Skeletal muscle satellite cell (primary cell): ENCODE measurements around the gene SLC51B.
"Not testable (repeated sequence)": the region's sequence is repeated elsewhere in the genome, so short reads cannot be mapped to it uniquely, and the experiment has no call there.

ENCODE experiments used
- H3K27me3 ChIP-seq: 2 replicates; pipeline ENCODE4 v1.7.0; 2013; ENCODE audit warnings: low read length; ENCODE audit not compliant: control insufficient read depth, insufficient read depth
- H3K36me3 ChIP-seq: 2 replicates; pipeline ENCODE4 v1.7.0; 2013; ENCODE audit warnings: mild to moderate bottlenecking, control low read depth, low read length; ENCODE audit not compliant: insufficient read depth
- H3K4me1 ChIP-seq: 2 replicates; pipeline ENCODE4 v1.7.0; 2013; ENCODE audit warnings: low read length; ENCODE audit not compliant: control insufficient read depth, insufficient read depth
- H3K4me2 ChIP-seq: 2 replicates; pipeline ENCODE4 v1.7.0; 2013; ENCODE audit warnings: mild to moderate bottlenecking, low read length
- H3K4me3 ChIP-seq: 2 replicates; pipeline ENCODE4 v1.7.0; 2013; ENCODE audit warnings: low read length
- H3K9ac ChIP-seq: 2 replicates; pipeline ENCODE4 v1.7.0; 2013; ENCODE audit warnings: mild to moderate bottlenecking, low read depth, low read length, moderate library complexity
- H3K9me3 ChIP-seq: replicated peaks from 2 replicates; pipeline ENCODE4 v1.7.0; 2013; ENCODE audit warnings: mild to moderate bottlenecking, control low read depth, low read length

Gene SLC51B

GRCh38 chr15:65044218-65044617 is 969 bp upstream of the SLC51B start:
- Histone ChIP-seq H3K4me2 (peak overlapping the region; percentile 48), H3K4me1 (peaks cover 30% of the 10 kb centered on the region)
- not testable (repeated sequence) for H3K36me3 ChIP-seq, H3K9me3 ChIP-seq, H3K9ac ChIP-seq, H3K4me3 ChIP-seq, H3K27me3 ChIP-seq

- Histone ChIP-seq H3K36me3 (no peaks in the 10 kb centered on the region), H3K4me1 (peaks cover 30% of the 10 kb centered on the region), H3K4me3 (no peak overlapping the region), H3K9me3 (no peaks in the 10 kb centered on the region), H3K27me3 (peaks cover 2% of the 10 kb centered on the region), H3K4me2 (no peak overlapping the region), H3K9ac (no peak overlapping the region)
Observed at GRCh38 chr15:65048241-65048640, 3.1 kb downstream of the SLC51B start.

GRCh38 chr15:65049418-65049840 is 4.2 kb downstream of the SLC51B start:
- H3K9me3 ChIP-seq, result no peaks in the 10 kb centered on the region

GRCh38 chr15:65050270-65050669 is 5.1 kb downstream of the SLC51B start:
- H3K36me3 ChIP-seq, result no peaks in the 10 kb centered on the region
- H3K4me1 ChIP-seq, result peaks cover 14% of the 10 kb centered on the region
- no peak overlapping the region for H3K4me2 ChIP-seq
- no peak overlapping the region for H3K9ac ChIP-seq
- no peaks in the 10 kb centered on the region for H3K9me3 ChIP-seq
- no peak overlapping the region for H3K4me3 ChIP-seq
- H3K27me3 ChIP-seq, result peaks cover 2% of the 10 kb centered on the region

More at GRCh38 chr15:65049418-65049840, 4.2 kb downstream of the SLC51B start:
- Histone ChIP-seq H3K9ac (no peak overlapping the region), H3K36me3 (no peaks in the 10 kb centered on the region), H3K4me2 (peak overlapping the region; percentile 82), H3K27me3 (peaks cover 2% of the 10 kb centered on the region), H3K4me1 (peaks cover 22% of the 10 kb centered on the region), H3K4me3 (peak overlapping the region; percentile 66)

GRCh38 chr15:65051266-65051665 is 6.1 kb downstream of the SLC51B start:
- Histone ChIP-seq H3K9ac (no peak overlapping the region), H3K27me3 (peaks cover 8% of the 10 kb centered on the region), H3K4me3 (no peak overlapping the region), H3K36me3 (no peaks in the 10 kb centered on the region), H3K4me1 (peaks cover 13% of the 10 kb centered on the region), H3K4me2 (no peak overlapping the region), H3K9me3 (no peaks in the 10 kb centered on the region)

- Histone ChIP-seq H3K4me2 (no peak overlapping the region), H3K36me3 (no peaks in the 10 kb centered on the region), H3K4me1 (peaks cover 19% of the 10 kb centered on the region), H3K27me3 (peaks cover 8% of the 10 kb centered on the region), H3K9ac (no peak overlapping the region), H3K4me3 (no peak overlapping the region), H3K9me3 (no peaks in the 10 kb centered on the region)
Observed at GRCh38 chr15:65052956-65053355, 7.8 kb downstream of the SLC51B start.

- H3K27me3 ChIP-seq, result peaks cover 15% of the 10 kb centered on the region
- no peak overlapping the region for H3K9ac ChIP-seq
- H3K36me3 ChIP-seq, result no peaks in the 10 kb centered on the region
- H3K4me1 ChIP-seq, result peaks cover 13% of the 10 kb centered on the region
- no peak overlapping the region for H3K4me2 ChIP-seq
- no peaks in the 10 kb centered on the region for H3K9me3 ChIP-seq
- H3K4me3 ChIP-seq, result no peak overlapping the region
Observed at GRCh38 chr15:65054333-65055200, 9.4 kb downstream of the SLC51B start.

- no peak overlapping the region for H3K9ac ChIP-seq
Observed at GRCh38 chr15:65055201-65055870, 10.1 kb downstream of the SLC51B start.

GRCh38 chr15:65056106-65056505 is 10.9 kb downstream of the SLC51B start:
- no peak overlapping the region for H3K9ac ChIP-seq
- H3K4me2 ChIP-seq, result no peak overlapping the region
- H3K36me3 ChIP-seq, result no peaks in the 10 kb centered on the region
- peaks cover 8% of the 10 kb centered on the region for H3K4me1 ChIP-seq
- H3K4me3 ChIP-seq, result no peak overlapping the region
- no peaks in the 10 kb centered on the region for H3K9me3 ChIP-seq
- H3K27me3 ChIP-seq, result peaks cover 18% of the 10 kb centered on the region

More at GRCh38 chr15:65055201-65055870, 10.1 kb downstream of the SLC51B start:
- Histone ChIP-seq H3K4me2 (no peak overlapping the region), H3K27me3 (peaks cover 20% of the 10 kb centered on the region), H3K9me3 (no peaks in the 10 kb centered on the region), H3K36me3 (no peaks in the 10 kb centered on the region), H3K4me3 (no peak overlapping the region), H3K4me1 (peaks cover 8% of the 10 kb centered on the region)

GRCh38 chr15:65056868-65057548 is 11.8 kb downstream of the SLC51B start:
- Histone ChIP-seq H3K27me3 (peaks cover 18% of the 10 kb centered on the region), H3K4me1 (peaks cover 8% of the 10 kb centered on the region), H3K4me2 (no peak overlapping the region), H3K36me3 (no peaks in the 10 kb centered on the region), H3K9me3 (no peaks in the 10 kb centered on the region), H3K9ac (no peak overlapping the region), H3K4me3 (no peak overlapping the region)

GRCh38 chr15:65057549-65057940 is 12.4 kb downstream of the SLC51B start:
- Histone ChIP-seq H3K9me3 (no peaks in the 10 kb centered on the region), H3K4me1 (peaks cover 8% of the 10 kb centered on the region)

More at GRCh38 chr15:65057549-65057940, 12.4 kb downstream of the SLC51B start:
- H3K9ac ChIP-seq, result no peak overlapping the region
- H3K27me3 ChIP-seq, result peaks cover 24% of the 10 kb centered on the region
- no peak overlapping the region for H3K4me3 ChIP-seq
- no peak overlapping the region for H3K4me2 ChIP-seq
- no peaks in the 10 kb centered on the region for H3K36me3 ChIP-seq
